GM21576 (cell line): ENCODE results near the gene FADS2.

ENCODE experiments used
- ATAC-seq: cut with Tn5 transposase; IDR thresholded peaks from one replicate; pipeline ENCODE4 v1.9.1; 2021; ENCODE audit warnings: mild to moderate bottlenecking, moderate library complexity; ENCODE audit not compliant: unreplicated experiment

The FADS2 gene

GRCh38 chr11:61904539-61905048 lies 76.5 kb downstream of the FADS2 start:
- no peak for ATAC-seq

GRCh38 chr11:61905067-61905696 lies 77.1 kb downstream of the FADS2 start:
- no peak for ATAC-seq

DNA sequence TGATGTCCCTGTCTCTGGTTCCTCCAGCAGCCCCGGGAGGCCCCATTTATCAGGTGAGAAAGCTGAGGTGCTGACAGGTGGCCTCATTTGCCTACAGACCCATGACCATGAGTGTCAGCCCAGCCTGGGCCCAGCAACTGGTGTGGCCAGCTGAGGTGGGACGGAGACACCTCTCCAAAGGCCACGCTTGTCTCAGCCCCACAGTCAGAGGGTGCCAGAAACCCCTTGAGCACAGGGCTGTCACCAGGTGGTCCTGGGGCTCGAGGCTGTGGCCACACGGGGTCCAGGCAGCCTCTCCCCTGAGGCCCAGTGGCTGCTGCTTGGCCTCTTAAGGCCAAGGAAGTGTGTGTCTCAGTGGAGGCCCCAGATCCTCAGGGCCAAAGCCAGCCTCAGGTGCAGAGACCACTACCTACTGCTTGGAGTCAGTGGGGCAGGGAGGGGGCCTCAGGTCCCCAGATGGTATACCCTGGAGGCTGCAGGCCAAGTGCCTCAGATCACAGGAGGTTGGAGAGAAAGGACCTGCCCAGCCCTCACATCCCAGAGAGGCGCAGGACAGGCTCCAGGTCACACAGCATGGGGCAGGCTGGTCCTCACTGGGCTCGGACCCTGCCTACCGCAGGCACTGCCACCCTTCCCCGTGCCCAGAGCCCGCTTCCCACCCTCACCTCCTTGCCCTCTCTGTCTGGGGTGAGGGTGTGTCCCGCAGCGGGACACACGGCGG lies 77.9 kb downstream of the FADS2 start:
- ATAC-seq: no peak

- ATAC-seq: no peak
Measured at GRCh38 chr11:61906522-61906909, 78.4 kb downstream of the FADS2 start.

DNA sequence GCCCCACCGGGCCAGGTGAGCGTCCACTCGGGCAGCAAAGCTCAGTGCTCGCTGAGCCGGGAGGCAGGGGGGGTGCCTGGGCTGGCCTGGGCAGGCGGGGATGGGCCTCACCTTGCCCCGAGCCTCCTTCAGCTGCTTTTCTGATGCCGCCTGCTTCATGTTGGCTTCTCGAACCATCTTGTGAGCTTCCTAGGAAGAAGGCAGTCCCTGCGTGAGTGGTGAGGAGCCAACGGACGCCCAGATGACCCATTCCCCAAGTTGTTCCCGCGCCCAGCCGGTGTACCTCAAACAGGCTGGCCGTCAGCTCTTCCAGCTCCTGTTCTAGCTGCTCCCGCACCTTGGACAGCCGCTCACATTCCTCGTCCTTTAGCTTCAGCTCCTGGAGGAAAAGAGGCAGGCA lies 79.2 kb downstream of the FADS2 start:
- no peak for ATAC-seq

- ATAC-seq: no peak
Measured at GRCh38 chr11:61907871-61908729, 80.0 kb downstream of the FADS2 start.

- ATAC-seq: no peak
Measured at GRCh38 chr11:61908730-61909316, 80.7 kb downstream of the FADS2 start.

DNA sequence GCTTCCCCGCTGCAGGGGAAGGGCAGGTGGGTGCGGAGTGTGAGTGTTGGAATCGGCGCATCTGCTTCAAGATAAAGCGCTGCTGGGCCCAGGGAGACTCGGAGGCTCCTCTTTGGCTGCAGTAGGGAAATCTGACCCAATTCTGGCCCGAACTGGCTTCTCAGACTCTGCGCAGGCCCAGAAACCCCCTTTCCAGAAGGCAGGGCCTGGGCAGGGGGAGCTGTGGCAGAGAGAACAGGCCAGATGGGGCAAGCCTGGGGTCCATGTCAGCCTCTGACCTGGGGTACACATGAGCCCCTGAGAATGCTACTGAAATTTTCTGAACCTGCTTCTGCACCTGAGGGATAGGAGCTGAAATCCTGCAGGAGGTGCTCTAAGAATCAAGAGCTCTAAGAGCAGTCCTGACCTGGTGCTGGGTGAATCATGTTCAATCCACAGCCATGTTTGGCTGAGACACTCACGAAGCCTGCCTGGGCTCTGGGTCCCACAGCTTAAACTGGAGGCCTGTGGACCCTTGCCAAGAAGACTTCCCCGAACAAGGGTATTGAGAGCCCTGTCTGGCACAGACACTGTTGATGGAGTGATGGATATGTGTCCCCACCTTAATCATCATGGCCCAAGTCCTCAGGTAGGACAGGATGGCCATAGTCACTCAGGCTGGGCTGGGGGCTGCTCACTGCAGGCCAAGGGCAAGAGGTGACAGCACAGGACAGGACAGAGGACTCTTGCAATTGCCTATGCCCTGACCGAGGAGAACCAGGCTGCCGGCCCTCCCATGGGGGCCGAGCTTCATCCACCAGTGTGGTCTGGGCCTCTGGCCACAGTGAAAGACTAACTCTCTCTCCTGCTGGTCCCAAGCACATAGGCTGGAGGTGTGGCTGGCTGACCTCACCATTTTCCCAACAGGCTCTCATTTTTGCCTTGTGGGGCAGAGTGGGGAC lies 82.4 kb downstream of the FADS2 start:
- no peak for ATAC-seq

DNA sequence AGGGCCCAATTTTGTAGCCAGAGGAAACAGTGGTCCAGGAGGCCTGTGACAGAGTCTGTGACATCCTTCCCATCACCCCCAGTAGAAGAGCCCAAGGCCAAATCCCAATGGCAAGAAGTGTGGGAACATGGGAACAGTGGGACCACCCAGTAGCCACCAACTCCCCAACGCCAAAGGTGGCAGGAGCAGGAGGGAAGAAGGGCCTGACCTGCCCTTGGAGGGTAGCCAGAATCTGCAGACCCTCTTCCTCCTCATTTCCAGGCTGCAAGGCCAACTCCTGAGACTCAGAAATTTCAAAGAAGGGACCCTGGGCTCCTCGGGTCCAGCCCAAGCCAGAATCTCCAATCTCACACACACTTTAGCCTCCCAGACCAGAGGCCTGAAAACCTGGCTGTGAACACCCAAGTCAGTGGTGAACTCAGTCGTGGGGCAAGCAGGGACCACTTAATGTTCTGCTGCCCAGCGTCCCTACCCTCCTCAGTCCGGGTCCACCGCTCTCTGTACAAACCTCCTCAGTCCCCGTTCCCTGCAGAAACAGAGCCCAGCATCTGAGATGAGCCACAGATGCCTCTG lies 83.1 kb downstream of the FADS2 start:
- ATAC-seq: no peak

DNA sequence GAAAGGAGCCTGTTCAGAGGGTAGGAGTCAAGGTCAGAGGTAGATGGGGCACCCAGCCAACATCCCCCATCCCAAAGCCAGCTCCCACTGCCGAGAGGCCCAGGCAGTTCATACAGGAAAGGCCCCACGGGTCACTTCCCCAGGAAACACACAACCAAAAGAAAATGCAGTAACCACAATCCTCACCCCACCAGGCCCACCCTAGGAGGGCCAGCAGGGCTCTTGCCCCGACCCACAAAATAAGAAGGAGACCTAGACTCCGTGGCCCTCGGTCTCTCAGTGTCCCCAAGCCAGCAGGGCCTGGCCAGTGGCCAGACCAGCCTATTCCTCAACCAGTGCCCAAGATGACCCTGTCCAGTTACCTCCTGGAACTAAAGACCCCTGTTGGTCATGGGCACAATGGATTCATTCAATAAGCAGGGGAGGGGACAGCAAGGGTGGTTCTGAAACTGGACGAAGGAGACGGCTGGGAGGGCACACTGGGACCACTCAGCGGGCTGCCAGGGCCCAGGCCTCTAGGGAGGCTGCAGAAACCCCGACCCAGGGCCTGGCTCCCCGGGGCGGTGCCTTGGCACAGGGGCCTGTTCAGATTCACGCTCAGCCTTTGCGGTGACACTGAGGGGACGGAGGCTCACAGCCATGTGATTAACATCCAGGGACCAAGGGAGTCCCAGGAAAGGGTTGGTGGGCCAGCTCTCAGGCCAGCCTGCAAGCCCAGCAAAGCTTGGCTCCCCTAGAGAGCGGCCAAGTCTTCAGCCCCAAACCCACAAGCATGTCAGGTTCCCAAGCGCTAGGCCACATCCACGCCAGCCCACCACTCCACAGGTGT lies 83.8 kb downstream of the FADS2 start:
- ATAC-seq: no peak

DNA sequence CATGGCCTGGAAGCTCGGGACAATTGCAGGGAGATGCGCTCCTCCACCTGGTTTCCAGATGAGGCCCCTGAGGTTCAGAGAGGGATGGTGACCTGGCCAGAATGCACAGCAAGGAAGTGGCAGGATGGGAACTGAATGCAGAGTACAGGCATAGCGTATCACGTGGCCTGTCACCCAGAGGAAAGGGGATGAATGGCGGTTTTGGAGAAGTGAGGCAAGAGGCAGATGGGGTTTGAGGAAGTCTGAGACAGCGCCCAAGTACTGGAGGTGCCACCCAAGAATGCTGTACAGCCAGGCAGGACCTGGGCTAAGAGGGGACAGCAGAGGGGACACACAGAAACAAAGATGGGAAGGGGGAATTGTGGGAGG lies 84.4 kb downstream of the FADS2 start:
- no peak for ATAC-seq

- ATAC-seq: no peak
Measured at GRCh38 chr11:61912991-61913698, 85.0 kb downstream of the FADS2 start.

DNA sequence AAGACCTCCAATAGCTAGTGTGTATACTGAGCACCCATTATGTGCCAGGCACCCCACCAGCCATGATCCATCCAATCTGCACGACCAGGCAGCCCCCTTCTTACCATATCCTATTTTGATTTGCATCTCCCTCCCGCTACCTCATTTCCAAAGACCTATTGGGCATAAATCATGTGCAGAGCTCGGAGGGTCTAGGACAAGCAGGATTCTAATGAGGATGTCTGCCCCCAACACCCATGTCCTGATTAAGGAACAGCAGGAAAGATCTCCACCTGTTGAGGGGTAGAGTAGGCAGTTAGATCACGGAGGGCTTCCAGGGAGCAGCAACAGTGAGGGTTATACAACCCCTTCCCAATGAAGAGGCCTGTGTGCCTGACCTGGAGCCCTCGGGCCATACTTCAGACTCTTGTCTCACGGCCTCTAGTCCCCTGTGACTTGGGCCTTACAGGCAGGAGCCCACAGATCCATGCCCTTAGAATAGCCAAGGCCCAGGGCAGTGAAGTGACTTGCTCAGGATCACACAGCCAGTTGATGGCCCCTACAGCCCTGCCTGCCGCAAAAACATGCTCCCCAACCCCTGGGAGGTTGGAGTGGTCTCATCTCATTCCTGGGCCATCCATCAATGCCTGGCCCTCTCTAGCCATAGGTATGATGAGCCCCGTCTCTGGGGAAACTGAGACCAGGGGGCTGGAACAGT lies 85.7 kb downstream of the FADS2 start:
- ATAC-seq: no peak

DNA sequence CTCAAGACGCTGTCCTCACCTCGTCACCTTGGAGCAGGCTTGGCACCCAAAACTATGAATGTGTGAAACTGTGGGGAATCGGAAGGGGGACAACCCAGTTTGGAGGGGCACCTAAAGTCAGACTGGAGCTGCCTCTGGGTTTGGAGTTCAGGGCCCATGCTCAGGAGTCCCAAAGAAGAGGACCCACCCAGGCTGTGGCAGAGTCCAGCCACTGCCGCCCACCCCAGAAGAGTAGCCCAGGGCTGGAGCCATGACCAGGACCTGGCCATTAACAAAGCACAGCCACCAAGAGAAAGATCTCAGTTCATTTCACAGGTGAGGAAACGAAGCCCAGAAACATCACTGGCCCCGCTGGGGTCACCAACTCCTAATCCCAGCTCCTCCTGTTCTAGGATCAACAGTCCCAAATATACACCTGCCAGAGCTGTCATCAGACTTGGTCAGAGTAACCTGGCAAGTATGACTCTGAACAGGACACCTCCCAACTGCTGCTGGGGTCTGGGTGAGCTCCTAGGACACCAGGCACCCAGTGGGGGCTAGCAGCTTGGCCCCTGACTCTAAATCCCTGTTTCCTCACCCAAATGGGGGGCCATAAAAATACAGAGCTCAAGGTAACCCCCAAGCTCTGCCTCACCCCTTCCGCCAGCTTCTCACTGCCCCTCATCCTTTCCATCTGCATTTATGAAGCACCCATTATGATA lies 86.5 kb downstream of the FADS2 start:
- no peak for ATAC-seq

DNA sequence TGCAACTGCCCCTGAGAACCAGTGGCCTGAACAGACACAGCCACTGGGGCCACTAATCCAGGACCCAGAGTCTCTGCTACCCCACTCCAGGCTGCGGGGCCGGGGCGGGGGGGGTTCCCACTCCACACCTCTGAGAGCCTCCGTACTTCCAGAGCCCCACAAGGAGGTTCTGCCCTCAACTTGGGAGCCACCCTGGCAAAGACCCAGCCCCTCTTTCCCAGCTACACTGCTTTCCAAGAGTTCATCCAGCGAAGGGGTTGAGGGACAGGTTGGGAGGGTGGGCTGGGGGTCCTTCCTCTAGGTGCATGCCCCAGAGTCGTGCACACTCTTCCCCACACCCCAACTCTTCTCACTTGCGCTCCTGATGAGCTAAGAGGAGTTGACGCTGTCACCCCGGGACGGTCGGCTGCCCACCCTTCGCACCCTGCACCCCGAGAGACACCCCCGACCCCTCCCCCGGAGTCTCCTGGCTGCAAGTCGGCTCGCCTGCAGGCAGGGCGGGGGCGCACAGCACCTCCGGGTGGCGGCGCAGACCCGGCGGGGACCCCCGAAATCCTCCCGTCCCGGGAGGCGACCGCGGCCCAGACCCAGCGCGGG lies 88.7 kb downstream of the FADS2 start:
- ATAC-seq: no peak
